OCI-LY7 (cell line): Measurements from ENCODE around the gene DPEP3.

Experiments used
- EZH2phosphoT487 ChIP-seq: fragments of 200-600 bp; sonication (generic); IDR thresholded peaks from 2 replicates; pipeline ENCODE4 v1.6.1; 2018; ENCODE audit warnings: low read depth, borderline replicate concordance, mild to moderate bottlenecking, mixed run types, antibody characterized with exemption, low read length, moderate library complexity, mixed read lengths
- TF ChIP-seq, protein P1 (sequence below): fragments of 200-600 bp; sonication (generic); conservative IDR thresholded peaks from 2 replicates; pipeline ENCODE4 v1.5.1; 2014; ENCODE audit warnings: mild to moderate bottlenecking, antibody characterized with exemption, low read length, moderate library complexity, mixed read lengths

GRCh38 chr16:67976205-67976604 lies 4.1 kb downstream of the DPEP3 start:
- TF ChIP-seq, protein P1, sequence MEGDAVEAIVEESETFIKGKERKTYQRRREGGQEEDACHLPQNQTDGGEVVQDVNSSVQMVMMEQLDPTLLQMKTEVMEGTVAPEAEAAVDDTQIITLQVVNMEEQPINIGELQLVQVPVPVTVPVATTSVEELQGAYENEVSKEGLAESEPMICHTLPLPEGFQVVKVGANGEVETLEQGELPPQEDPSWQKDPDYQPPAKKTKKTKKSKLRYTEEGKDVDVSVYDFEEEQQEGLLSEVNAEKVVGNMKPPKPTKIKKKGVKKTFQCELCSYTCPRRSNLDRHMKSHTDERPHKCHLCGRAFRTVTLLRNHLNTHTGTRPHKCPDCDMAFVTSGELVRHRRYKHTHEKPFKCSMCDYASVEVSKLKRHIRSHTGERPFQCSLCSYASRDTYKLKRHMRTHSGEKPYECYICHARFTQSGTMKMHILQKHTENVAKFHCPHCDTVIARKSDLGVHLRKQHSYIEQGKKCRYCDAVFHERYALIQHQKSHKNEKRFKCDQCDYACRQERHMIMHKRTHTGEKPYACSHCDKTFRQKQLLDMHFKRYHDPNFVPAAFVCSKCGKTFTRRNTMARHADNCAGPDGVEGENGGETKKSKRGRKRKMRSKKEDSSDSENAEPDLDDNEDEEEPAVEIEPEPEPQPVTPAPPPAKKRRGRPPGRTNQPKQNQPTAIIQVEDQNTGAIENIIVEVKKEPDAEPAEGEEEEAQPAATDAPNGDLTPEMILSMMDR = no peak
- no peak for TF ChIP-seq EZH2phosphoT487
